ENCODE results near the gene GNG7. TPM values are rescaled to one million over a fixed set of nuclear protein-coding genes. Genes with fewer than 3 reads are reported as not detected.
A peak's percentile ranks its signal among the peaks of the same experiment; 100 is the strongest.

The GNG7 gene
- total RNA-seq, 4 donors from 2014 or later, result 2.1 to 4.3 (median 3.0) TPM

DNA sequence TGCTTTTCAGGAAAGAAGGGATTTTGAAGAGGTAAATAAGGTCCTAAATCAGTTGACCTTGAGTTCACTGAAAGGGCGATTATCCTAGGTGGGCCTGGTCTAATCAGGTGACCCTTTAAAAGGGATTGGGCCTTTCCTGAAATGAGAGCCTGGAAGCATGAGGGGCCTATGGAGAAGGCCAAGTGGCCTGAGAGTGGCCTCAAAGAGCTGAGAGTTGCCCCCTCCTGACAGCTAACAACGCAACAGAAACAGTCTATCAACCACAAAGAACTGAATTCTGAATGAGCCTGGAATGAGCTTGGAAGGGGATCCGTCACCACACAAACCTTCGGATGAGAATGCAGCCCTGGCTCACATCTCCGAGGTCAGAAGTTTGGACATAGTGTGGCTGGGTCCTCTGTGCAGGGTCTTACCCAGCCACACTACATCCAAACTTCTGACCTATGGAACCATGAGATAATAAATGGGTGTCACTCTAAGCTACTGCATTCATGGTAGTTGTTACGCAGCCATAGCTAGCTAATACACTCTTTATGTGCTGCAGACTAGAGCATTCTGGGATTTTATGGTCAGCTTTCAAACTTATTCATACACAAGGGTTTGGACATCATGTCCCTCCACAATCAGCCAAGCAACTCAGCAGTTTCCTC, 72.0 kb downstream of the GNG7 start:
- 98% methylated on average over 6 of the region's 6 CpGs for WGBS
- H3K27ac ChIP-seq, result peak overlapping the region; percentile 53
- no peak for TF ChIP-seq POLR2AphosphoS5 (IDR thresholded peaks at IDR 0.05)
- no peak for TF ChIP-seq EP300 (IDR thresholded peaks at IDR 0.05)
- TF ChIP-seq POLR2A (IDR thresholded peaks at IDR 0.05), result no peak
- TF ChIP-seq, protein P1, sequence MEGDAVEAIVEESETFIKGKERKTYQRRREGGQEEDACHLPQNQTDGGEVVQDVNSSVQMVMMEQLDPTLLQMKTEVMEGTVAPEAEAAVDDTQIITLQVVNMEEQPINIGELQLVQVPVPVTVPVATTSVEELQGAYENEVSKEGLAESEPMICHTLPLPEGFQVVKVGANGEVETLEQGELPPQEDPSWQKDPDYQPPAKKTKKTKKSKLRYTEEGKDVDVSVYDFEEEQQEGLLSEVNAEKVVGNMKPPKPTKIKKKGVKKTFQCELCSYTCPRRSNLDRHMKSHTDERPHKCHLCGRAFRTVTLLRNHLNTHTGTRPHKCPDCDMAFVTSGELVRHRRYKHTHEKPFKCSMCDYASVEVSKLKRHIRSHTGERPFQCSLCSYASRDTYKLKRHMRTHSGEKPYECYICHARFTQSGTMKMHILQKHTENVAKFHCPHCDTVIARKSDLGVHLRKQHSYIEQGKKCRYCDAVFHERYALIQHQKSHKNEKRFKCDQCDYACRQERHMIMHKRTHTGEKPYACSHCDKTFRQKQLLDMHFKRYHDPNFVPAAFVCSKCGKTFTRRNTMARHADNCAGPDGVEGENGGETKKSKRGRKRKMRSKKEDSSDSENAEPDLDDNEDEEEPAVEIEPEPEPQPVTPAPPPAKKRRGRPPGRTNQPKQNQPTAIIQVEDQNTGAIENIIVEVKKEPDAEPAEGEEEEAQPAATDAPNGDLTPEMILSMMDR (IDR thresholded peaks at IDR 0.05), result no peak

DNA sequence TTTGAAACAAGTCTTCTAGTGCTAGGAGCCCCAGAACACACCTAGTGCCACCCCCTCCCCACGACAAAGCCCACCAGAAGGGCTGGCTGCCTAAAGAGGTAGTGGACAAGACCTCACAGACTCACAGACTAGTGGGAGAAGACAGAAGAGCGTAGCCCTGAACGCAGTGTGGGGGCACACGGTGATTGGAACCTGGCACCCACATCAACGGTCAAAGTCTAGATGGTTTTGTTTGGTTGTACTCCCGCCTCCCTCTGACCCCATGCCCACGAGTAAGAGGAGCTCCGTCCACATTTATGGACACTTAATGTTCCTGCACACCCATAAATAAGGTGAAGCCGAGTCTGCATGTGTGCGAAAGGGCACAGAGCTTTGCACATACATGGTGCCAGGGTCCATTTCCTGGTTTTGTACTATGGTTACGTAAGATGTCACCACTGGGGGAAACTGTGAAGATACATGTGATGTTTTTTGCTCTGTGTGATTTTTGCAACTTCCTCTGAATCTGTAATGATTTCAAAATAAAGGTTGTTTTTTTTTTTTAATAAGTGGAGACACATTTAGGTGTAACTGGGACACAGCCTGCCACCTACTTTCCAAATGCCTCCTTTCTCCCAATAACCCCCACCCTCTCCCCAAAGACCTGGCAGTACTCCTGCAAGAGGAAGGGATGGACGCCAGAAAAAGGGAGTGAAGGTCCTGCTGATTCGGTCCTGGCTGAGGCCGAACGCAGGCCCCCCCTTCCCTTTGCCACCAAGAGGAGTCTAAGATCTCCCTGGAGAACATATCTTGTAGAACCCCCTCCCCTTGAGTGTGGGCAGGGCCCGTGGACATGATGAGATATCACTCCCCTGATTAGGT, 72.8 kb downstream of the GNG7 start:
- Histone ChIP-seq H3K27me3 (no peaks in the 10 kb centered on the region), H3K9me3 (peaks cover 7% of the 10 kb centered on the region), H3K27ac (peak overlapping the region; percentile 53), H3K4me1 (peaks cover 34% of the 10 kb centered on the region), H3K36me3 (no peaks in the 10 kb centered on the region), H3K4me3 (no peak overlapping the region)
- WGBS, result 84% methylated on average over 16 of the region's 16 CpGs
- TF ChIP-seq POLR2A (IDR thresholded peaks at IDR 0.05), result no peak
- TF ChIP-seq POLR2AphosphoS5 (IDR thresholded peaks at IDR 0.05), result peak in 1 of 3 donors; percentile 47
- no peak for TF ChIP-seq EP300 (IDR thresholded peaks at IDR 0.05)
- no peak for DNase-seq (ENCODE audit: low spot score in 2 of 2)

More for the DNA sequence above, 72.0 kb downstream of the GNG7 start:
- Histone ChIP-seq H3K4me1 (peaks cover 28% of the 10 kb centered on the region), H3K36me3 (no peaks in the 10 kb centered on the region), H3K9me3 (peaks cover 7% of the 10 kb centered on the region), H3K27me3 (no peaks in the 10 kb centered on the region), H3K4me3 (no peak overlapping the region)
- no peak for DNase-seq (ENCODE audit: low spot score in 2 of 2)

DNA sequence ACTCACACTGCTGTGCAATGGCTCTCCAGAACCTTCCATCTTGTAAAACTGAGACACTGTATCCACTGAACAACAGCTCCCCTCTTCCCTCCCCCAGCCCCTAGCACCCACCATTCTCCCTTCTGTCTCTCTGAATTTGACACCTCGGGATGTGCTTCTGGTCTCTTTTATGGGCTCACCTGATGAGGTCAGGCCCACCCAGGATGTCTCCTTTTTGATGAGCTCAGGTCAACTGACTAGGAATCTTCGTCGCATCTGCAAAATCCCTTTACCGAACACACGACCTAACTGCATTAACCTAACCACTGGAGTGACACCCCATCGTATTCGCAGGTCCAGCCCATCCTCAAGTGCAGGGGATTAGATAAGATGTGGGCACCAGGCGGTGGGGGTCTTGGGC, 73.9 kb downstream of the GNG7 start:
- Histone ChIP-seq H3K27ac (peak overlapping the region; percentile 83), H3K9me3 (peaks cover 7% of the 10 kb centered on the region), H3K36me3 (no peaks in the 10 kb centered on the region), H3K27me3 (no peaks in the 10 kb centered on the region), H3K4me1 (peaks cover 43% of the 10 kb centered on the region), H3K4me3 (no peak overlapping the region)
- DNase-seq (ENCODE audit: low spot score in 2 of 2), result no peak
- TF ChIP-seq POLR2A (IDR thresholded peaks at IDR 0.05) (no peak), POLR2AphosphoS5 (IDR thresholded peaks at IDR 0.05) (no peak), EP300 (IDR thresholded peaks at IDR 0.05) (no peak)
- TF ChIP-seq, protein P1 (IDR thresholded peaks at IDR 0.05), result no peak
- 95% methylated on average over 8 of the region's 8 CpGs for WGBS

DNA sequence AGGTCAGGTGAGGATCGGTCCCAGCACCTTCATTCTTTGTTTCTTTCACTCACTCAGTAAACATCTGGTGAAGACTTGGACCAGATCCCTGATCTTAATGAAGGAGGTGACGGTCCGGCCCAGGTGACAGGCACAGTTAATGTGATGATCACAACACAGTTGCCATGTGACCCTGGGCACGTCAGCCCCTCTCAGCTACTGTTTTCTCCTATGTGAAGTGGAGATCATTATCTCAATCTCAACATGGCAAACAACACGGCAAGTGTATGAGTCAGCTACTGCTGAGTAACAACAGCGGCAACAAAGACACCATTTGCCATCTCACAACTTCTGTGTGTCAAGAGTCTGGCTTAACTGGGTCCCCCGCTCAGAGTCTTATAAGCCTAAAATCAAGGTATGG, 74.6 kb downstream of the GNG7 start:
- H3K4me3 ChIP-seq, result no peak overlapping the region
- peaks cover 7% of the 10 kb centered on the region for H3K9me3 ChIP-seq
- H3K27me3 ChIP-seq, result no peaks in the 10 kb centered on the region
- H3K27ac ChIP-seq, result peak overlapping the region; percentile 83
- peaks cover 43% of the 10 kb centered on the region for H3K4me1 ChIP-seq
- WGBS, result 57% methylated on average over 7 of the region's 7 CpGs
- no peaks in the 10 kb centered on the region for H3K36me3 ChIP-seq
- DNase-seq (ENCODE audit: low spot score in 2 of 2), result no peak
- TF ChIP-seq POLR2A (IDR thresholded peaks at IDR 0.05) (no peak), POLR2AphosphoS5 (IDR thresholded peaks at IDR 0.05) (no peak), EP300 (IDR thresholded peaks at IDR 0.05) (no peak)
- TF ChIP-seq, protein P1 (IDR thresholded peaks at IDR 0.05), result no peak

DNA sequence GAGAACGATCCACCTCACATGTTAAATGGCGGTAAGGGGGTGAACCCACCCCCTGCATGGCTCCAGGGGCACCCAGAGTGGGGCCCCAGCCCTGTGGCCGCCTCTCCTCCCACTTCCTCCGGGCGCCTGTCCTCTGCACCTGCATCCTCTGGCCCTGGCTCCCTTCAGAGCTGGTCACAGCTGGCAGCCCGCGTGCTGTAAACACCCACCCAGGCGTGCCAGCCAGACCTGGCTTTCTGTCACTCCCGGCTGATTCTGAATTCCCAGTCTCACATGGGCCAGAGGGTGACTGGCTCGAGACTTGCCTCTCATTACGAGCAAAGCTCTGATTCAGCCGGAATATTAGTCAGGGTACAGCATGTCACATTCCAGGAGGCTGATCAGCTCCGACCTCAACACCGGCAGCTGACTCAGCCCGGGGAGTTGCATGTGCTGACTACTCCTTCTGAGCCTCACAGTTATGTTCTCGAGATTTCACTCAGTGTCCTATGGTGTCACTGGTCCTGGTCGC, 75.1 kb downstream of the GNG7 start:
- H3K9me3 ChIP-seq, result peaks cover 7% of the 10 kb centered on the region
- no peak overlapping the region for H3K4me3 ChIP-seq
- H3K27ac ChIP-seq, result peak overlapping the region; percentile 83
- H3K4me1 ChIP-seq, result peaks cover 43% of the 10 kb centered on the region
- no peaks in the 10 kb centered on the region for H3K27me3 ChIP-seq
- H3K36me3 ChIP-seq, result no peaks in the 10 kb centered on the region
- 19% methylated on average over 14 of the region's 17 CpGs for WGBS
- TF ChIP-seq POLR2AphosphoS5 (IDR thresholded peaks at IDR 0.05) (peak in 2 of 3 donors; percentile 82 to 95), POLR2A (IDR thresholded peaks at IDR 0.05) (no peak), EP300 (IDR thresholded peaks at IDR 0.05) (peak; percentile 84)
- TF ChIP-seq, protein P1 (IDR thresholded peaks at IDR 0.05), result no peak
- peak in 1 of 2 donors; percentile 84 for DNase-seq (ENCODE audit: low spot score in 2 of 2)

Data from suprapubic skin (tissue), 4 donors.